Stimulated activated CD4-positive, alpha-beta T cell treated with anti-CD3 and anti-CD28 coated beads, Interleukin-15, amount 100 ng/mL, for 48 hours (primary cell): Measurements from ENCODE around the gene B4GALNT4.
"Not testable (repeated sequence)": the region's sequence is repeated elsewhere in the genome, so short reads cannot be mapped to it uniquely, and the experiment has no call there.

ENCODE experiments used
- DNase-seq, 2 donors: peaks; one replicate each; pipeline ENCODE4 v3.0.0-alpha.2; 2020; ENCODE audit warnings: low read depth in 2 of 2

Gene B4GALNT4

DNA sequence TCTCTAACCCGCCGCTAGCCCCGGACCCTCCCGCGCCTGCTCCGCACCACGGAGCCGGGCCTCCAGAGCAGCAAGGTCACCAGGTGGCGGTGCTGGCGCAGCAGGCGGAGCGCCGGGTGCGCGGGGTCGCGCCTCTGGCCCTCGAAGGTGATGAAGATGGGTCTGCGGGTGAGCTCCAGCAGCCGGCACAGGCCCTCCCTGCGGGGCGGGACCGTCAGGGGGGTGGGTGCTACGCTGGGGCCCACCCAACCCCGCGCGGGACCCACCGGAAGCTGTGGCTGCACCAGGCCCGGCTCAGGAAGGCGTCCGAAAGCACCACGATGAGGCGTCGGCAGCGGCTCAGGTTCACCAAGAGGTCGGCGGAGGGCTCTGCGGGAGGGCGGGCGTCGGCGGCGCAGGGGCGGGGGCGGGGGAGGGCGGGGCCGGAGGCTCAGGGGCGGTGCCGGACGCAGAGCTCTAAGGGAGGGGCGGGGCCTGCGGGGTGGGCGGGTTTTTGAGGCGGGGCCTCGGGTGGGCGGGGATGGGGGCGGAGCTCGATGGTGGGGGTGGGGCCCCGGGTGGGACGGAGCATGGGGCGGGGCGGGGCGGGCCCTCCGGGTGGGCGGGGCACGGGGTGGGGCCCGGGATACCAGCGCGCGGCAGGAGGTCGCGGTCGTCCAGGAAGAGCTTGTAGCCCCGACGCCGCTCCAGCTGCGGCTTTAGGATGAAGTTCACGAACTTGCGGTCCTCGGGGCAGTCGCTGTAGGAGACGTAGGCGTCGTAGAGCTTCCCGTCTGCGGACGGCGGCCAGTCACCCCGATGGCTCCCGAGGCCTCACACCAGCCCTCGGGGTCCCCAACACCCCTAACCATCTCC is 37.7 kb downstream of the B4GALNT4 start:
- peak; percentile 82 to 84 for DNase-seq

DNA sequence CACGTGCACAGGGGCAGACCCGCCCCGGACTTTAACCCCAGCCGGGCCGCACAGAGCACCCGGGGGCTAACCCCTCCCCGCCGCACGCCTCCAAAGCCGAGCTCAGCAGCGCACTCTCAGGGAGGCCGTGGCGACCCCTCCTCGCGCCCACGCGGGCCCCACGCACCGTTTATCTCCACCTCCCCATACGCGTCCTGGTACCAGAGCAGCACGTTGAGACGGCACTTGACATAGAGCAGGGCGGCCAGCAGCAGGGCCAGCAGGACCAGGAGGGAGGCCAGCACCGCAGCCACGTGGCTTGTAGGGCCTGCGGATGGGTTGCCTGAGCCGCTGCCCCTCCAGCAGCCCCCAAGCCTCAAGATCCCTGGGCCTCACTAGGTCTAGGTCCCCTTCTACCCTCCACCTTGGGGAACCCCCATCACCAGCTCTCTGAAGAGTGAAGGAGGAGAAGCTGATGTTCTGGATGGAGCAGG is 38.4 kb downstream of the B4GALNT4 start:
- DNase-seq, result no peak

DNA sequence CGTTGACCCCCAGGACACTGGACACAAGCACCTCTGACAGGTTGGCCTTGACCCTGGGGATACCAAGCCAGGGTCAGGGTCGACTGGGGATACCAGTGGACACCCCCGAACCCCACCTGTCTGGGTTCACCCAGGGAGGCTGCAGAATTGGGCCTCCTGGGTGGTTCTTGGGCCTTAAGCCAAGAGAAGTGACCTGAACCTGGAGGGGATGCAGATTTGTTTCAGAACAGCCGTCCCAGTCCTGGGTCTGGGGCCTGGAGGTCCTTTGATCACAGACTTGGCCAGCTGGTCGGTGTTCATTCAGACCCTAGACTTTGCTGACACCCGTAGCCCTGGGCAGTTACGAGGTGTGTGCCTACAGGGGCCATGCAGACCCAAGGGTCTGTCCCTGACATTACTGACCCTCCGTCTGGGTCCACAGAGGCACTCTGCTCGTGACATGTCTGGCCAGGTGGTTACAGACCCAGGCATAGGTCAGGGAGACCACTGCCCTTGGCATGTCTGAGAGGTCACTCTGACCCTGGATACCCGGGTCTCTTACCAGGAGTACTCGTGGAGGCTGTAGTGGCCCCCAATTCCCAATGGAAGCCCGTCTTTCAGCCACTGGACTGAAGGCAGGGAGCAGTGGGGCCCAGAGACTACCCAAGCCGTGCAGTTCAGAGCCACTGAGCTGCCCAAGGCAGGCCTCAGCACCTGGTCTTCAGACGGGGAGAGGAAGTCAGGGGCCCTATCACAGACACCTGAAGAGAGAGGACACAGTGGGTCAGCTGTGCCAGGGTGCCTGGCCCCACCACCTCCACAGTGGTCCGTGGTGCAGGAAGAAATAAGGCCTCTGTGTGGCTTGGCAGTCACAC is 39.1 kb downstream of the B4GALNT4 start:
- no peak for DNase-seq

DNA sequence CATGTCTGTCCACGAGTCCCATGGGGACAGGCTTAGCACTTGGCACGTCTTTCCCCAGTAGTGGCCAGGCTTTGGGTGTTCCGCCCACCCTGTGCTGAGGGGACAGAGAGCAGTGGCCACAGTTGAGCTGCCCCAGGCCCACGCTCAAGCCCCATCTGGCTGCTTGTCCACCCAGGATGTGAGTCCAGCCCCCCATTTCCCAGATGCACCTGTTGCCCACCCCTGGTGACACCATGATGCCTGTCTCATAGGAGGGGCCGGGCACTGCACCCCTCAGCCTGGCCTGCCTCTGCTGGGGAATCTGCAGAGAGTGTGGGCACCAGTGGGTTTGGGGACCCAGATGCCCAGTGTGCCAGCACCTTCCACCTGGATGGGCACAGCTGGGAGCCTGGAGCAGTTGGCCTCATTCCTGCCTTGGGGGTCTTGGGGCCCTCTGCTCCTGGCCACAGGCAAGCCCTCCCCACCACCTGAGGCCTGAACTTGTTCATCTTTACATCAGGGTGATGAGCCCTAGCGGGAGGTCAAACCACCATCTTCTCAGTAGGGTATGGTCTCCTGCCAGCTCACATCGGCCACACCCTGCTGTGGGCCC is 39.8 kb downstream of the B4GALNT4 start:
- no peak for DNase-seq

DNA sequence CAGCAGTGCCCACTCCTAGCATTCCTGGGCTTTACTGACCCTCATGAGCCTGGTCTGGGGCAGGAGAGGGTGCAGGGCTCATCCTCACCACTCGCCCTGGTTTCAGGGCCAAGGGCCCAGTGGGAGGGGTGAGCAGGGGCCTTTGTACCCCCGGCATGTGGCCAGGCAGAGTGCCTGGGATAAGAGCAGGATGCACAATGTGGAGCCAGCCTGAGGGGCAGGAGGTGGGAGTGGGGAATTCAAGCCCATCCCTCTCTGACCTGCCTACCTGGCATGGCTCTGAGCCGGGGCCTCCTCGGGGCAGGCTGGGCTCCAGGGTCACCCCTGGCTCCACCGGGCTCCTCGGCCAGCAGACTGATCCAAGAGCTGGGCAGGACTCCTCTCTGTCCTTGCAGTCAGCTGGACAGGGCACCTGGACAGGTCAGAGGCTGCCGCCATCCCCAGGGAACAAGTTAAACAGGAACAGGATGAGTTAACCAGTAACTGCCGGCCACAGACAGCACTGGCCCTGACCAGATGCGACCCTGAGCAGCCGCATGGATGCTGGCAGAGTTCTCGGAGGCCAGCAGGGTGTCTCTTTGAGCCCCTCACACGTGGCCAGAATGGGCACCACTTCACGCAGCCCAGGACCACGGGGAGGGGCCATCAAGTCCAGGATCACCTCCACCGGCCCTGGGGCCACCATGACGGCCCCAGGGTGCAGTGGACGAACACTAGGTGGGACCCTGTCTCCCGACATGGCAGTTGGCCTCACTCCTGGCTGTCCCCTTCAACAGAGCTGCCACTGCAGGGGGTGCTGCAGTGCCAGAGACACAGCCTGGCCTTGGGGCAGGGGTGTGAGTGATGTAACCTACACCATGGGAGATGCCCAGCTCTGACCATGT is 40.5 kb downstream of the B4GALNT4 start:
- DNase-seq, result no peak

DNA sequence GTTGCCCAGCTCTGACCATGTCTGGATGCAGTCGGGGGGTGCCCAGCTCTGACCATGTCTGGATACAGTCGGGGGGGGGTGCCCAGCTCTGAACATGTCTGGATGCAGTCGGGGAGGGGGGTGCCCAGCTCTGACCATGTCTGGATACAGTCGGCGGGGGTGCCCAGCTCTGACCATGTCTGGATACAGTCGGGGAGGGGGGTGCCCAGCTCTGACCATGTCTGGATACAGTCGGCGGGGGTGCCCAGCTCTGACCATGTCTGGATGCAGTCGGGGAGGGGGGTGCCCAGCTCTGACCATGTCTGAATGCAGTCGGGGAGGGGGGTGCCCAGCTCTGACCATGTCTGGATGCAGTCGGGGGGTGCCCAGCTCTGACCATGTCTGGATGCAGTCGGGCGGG is 41.4 kb downstream of the B4GALNT4 start:
- DNase-seq, result not testable (repeated sequence)

DNA sequence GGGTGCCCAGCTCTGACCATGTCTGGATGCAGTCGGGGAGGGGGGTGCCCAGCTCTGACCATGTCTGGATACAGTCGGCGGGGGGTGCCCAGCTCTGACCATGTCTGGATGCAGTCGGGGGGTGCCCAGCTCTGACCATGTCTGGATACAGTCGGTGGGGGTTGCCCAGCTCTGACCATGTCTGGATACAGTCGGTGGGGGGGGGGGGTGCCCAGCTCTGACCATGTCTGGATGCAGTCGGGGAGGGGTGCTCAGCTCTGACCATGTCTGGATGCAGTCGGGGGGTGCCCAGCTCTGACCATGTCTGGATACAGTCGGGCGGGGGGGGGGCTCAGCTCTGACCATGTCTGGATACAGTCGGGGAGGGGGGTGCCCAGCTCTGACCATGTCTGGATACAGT is 42.2 kb downstream of the B4GALNT4 start:
- not testable (repeated sequence) for DNase-seq

DNA sequence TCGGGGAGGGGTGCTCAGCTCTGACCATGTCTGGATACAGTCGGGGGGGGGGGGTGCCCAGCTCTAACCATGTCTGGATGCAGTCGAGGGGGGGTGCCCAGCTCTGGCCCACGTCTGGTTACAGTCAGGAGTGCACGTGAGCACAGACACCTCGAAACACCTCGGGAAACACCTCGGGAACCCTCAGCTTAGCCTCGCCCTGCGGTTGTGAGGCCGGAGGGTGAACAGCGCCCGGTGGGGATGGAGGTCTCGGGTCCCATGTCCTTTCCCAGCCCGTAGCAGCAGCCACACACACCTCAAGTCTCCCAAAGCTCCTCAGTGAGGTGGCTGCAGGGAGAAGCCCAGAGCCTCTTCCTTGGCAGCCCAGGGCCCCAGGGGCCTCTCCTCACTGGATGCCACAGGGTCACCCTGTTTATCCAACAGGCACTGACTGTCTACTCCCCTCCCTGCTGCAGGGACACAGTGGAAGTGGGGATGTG is 43.4 kb downstream of the B4GALNT4 start:
- no peak for DNase-seq

DNA sequence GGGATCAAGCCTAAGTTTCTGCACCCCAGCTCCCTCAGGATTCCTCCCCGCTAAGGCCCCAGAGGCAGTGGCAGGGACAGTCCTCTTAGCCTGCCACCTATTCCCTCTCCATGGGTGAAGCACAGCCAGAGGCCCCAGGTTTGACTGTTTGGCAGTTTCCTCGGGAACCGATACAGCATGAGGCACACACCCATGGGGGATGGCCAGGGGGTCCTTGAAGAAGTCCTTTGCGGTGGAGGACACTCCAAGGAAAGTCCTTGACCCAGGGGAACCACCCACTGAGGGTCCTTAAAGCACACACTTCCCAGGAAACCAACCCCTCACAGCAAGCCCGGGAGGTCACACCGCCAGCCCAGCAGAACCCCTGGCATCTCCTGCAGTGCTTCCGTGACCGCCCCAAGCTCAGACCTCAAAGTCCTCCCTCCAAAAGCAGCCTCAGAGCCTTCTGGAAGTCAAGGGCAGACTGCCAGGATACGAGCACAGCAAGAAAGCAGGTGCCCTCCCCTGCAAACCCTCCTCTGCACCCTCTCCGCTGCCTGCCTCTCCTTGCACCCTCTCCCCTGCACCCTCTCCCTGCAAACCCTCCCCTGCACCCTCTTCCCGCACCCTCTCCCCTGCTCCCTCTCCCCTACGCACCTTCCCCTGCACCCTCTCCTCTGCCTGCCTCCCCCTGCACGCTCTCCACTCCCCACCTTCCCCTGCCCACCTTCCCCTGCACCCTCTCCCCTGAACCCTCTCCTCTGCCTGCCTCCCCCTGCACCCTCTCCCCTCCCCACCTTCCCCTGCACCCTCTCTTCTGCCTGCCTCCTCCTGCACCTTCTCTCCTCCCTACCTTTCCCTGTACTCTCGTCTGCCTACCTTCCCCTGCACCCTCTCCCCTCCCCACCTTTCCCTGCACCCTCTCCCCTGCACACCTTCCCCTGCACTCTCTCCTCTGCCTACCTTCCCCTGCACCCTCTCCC is 44.1 kb downstream of the B4GALNT4 start:
- DNase-seq, result no peak

DNA sequence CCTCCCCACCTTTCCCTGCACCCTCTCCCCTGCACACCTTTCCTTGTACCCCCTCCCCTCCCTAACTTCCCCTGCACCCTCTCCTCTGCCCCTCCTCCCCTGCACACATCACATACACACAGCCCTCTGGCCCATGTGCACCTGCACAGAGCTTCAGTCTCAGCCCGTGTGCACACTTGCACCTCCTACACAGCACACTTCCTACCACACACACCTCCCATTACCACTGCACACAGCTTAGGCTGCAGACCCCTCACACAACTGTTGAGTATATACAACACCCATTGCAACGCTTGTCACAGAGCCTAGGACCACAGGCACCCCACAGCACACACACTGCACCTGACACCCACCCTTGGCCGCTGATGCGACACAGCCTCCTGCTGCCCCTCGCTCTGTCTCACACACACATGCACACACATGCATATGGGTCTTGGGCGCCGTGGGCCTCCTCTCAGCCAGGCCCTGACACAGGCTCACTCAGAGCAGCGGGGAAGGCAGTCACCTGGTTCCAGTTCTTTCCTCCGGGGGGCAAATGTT is 45.1 kb downstream of the B4GALNT4 start:
- no peak for DNase-seq

DNA sequence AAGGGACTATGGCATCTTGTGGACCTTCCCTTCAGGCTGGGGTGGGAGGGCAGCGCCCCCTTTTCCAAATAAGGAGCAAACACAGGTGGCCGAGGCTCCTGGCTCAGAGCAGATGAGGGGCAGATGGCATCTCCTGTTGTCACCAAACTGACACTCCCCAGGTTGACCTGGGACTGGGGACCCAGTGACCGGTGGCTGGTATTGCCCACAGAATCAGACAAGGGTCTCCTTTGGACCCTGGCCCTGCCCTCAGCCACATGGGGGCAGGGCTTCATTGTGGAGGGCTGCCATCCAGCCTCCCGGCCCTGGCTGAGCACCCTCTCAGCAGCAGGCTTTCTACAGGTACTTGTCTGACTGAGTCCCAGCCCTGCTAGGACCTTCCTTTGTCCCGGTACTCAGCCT is 46.3 kb downstream of the B4GALNT4 start:
- DNase-seq, result no peak

DNA sequence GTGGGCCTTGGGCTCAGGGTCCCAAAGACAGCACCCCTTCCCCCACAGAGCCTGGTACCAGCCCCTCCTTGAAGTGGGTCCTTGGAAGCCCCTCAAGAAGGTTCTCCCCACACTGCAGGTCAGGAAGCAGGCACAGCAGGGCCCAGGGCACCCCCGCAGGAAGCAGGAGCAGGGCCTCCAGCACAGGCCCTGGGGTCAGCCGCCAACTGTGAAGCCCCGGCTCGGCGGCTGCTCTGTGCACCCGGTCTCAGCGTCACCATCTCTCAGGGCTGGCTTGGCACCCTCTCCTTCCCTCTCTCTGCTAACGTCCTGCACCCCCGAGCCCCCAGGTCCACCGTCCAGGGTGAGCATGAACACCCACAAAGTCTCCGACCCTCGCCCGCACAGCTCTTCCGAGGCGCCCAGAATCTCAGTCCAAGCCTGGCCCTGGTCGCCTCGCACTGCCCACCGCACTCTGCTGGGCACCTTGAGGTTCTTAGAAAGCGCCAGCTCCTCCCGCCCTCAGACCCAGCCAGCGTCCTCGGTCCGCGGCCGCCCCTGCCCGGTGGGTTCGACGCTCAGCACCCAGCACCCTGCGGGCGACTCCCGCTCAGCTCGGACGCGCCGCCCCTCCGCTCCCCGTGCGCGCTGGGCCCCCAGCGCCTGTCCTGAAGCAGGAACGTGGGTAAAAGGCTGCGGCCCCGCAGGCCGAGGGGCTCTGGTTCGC is 46.9 kb downstream of the B4GALNT4 start:
- no peak for DNase-seq

DNA sequence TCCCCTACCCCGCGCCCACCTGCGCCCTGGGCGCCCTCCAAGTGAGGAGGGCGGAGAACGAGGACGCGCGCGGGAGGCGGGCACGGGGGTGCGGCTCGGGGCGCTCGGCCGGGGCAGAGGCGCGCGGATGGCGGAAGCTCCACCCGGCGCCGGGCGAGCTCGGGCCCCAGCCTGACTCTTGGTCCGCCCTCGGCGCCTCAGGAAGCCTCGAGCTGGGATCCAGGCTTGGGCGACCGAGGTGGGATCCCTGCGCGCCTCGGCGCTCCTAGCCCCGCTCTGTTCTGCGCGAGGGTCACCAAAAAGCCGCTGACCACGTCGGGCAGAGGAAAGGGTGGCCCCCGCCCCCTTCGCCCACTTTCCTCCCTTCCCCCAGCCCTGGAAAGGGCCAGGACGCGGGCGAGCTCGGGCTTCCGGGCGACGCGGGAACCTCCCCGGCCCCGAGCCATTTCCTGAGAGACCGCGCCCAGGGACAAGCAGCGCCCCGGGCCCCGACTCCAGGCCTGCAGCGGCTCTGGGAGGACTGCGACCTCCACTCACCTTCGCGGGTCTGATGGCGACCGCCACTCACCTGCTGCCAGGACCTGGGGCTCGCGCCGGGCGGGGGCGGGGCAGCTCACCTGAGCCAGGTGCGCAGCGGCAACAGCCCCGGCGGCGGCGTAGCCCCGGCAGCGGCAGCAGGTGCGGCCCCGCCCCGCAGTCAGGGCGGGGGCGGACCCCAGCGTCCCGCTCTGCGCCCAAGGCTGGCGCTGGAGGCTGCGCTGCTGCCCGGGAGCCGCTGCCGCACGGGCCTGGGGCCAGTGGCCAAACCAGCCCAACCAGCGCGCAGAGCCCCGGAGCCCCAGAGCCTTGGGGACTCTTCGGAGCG is 47.7 kb downstream of the B4GALNT4 start:
- DNase-seq, result no peak

DNA sequence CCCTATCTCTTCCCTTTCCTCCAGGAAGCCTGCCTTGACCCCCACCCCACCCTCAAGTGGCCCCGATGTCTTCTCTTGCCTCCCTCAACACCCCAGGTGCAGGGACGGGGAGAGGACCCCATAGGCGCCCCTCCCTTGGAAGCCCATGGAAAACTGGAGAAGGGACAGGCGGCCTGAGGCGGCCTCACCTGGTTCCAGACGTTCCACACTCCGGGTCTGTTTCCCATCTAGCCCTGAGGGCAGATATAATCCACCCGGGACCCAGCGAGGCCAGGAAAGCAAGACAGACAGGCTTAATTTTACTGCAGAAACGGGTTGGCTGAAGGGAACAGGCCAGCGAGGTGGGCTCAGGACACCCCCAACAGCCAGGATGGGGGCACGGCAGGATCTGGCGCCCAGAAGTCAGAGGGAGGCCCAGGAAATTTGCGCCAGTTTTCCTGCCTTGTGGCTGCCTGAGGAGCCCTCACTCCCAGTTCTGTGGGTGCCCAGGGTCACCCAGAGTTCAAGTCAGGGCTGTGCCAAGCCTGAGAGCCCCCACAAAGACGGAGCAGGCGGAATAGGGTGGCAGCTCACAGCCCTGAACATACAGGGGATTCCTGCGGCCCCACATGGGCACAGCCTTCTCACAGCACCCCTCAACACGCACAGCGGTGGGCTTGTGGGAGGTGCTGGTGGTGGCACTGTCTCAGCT is 48.5 kb downstream of the B4GALNT4 start:
- no peak for DNase-seq

DNA sequence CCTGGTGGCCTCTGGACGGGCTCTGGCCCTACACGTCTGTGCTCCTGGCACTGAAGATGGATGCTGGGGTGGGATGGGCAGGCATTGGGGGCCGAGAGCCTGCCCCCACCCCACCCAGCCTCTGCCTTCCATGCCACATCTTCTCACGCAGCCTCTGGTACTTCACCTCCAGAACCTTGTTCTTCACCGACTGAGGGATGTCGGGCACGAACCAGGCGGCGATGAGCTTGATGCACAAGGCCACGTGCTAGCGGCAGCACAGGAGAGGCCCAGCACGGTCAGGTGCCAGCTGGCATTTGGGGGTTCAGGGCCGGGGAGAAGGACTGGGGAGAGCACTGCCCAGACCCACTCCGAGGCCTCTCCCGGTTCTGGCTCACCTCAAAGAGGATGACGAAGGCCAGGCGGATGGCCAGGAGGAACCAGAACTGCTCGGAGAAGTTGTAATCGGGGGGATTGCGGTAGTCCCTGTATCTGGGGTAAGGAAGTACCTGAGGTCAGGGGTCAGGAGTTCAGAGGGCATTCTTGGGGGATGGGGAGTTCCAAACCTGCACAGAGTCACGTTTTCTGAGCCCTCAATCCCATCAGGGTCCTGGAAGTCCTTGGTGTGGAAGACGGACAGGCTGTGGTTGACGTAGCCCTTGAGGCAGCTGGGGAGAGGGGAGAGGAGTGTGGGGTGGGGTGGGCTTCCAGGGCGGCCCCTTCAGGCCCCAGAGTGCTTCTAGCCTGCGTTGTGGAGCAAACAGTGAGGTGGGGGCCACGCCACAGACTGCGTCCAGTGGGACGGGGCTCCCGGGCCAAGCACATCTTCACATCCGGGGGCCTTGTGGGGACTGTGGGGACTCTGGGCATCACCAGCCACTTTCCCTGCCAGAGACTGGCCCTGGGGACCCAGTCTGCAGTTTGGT is 49.3 kb downstream of the B4GALNT4 start:
- DNase-seq, result no peak

DNA sequence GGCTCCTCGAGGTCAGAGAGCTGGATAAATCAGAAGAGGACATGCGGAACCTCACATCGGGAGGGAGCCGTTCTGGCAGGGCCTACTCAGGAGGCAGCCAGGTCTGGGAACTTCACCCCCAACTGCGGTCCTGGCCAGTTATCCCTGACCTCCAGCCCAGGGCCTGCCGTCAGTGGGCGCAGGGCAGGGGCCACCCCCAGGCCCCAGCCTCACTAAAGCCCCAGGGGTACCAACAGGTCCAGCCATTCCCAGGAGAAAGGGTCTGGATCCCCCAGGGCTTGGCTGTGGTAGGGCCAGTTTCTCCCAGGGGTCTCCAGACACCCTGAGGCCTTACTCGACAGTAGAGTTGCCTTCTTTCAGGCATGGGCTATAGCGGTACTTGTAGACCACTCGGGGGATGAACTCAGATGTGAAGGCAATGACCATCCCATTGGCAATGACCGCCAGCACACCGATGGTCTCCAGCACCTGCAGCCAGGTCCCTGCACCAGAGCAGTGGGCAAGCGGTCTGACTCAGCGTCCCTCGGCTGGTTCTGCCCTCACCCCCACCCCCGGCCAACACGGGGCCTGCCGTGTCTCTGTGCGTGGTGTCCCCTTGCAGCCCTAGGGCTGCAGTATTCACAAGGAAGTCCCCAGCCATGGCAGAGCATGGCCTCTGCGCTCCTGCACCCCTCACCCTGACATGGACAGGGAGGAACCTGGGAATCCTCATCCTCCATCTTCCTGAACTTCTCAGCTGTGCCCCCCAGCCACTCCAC is 50.1 kb downstream of the B4GALNT4 start:
- no peak for DNase-seq
